ENCODE results near the gene IER3IP1. TPM values are rescaled to one million over a fixed set of nuclear protein-coding genes. Genes with fewer than 3 reads are reported as not detected.

The IER3IP1 gene
- total RNA-seq, 1 donor from 2014 or later, result 8.8 TPM

DNA sequence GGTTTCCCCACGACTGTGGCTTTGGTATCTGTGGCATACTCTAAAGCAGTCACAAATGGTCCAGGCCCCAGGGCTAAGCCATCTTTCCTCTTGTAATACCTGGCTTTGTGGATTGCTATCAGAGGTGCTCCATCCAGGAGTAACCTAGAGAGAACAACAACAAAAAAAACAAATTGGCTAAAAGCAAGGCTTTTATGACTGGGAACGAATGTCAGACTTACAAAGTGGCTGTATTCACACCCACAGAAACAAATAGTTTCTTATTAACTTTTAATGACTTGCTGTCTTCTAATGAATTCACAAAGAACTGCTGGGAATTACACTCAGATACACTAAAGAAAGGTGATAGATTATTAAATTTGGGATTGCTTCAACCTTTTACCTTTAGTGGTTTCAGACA, 61.0 kb downstream of the IER3IP1 start:
- Mint-ChIP-seq H3K36me3 (ENCODE audit: low read depth) (peaks cover 73% of the 10 kb centered on the region), H3K4me1 (no peaks in the 10 kb centered on the region), H3K27ac (no peak overlapping the region), H3K9me3 (no peaks in the 10 kb centered on the region), H3K27me3 (no peaks in the 10 kb centered on the region), H3K4me3 (no peak overlapping the region)
- intact Hi-C loops (cut with micrococcal nuclease), result no loop called here
- DNase-seq (no peak), ATAC-seq (ENCODE audit: low read depth) (no peak)
- TF ChIP-seq, protein P1, sequence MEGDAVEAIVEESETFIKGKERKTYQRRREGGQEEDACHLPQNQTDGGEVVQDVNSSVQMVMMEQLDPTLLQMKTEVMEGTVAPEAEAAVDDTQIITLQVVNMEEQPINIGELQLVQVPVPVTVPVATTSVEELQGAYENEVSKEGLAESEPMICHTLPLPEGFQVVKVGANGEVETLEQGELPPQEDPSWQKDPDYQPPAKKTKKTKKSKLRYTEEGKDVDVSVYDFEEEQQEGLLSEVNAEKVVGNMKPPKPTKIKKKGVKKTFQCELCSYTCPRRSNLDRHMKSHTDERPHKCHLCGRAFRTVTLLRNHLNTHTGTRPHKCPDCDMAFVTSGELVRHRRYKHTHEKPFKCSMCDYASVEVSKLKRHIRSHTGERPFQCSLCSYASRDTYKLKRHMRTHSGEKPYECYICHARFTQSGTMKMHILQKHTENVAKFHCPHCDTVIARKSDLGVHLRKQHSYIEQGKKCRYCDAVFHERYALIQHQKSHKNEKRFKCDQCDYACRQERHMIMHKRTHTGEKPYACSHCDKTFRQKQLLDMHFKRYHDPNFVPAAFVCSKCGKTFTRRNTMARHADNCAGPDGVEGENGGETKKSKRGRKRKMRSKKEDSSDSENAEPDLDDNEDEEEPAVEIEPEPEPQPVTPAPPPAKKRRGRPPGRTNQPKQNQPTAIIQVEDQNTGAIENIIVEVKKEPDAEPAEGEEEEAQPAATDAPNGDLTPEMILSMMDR (IDR thresholded peaks at IDR 0.05), result no peak
- ChIA-PET CTCF (no interaction called here), POLR2A (no interaction called here)

DNA sequence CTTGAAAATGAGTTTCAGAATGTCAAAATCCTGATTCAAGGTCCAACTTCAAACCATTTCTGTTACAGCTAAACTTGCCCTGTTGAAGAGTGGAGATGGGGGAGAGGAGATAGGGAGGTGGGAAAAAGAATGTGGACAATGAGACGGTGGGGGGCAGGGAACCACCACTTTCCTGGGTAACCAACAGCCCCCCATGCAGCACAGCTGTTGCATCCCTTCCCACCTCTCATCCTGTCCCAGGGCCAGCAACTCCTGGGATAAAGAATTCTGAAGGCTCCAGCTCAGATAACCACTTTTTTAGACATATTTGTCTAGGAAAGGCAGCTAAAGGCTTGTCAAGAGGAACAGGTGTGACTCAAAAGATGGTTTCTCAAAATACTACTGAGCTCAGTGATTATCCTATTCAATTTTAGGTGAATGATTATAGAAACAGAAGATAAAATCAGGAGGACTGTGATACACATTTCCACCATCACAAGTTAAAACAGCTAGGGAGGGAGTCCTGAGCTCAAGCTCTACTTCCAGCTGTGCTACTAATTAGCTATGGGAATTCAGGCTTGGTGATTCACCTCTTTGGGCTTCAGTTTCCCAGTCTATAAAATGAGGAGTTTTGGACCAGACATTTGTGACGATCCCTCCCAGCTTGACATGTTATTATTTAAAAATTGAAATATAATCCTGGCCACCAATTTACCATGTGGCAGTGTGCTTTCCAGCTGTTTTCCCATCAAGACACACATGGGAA, 62.2 kb downstream of the IER3IP1 start:
- DNase-seq (no peak), ATAC-seq (ENCODE audit: low read depth) (no peak)
- Mint-ChIP-seq H3K27ac (no peak overlapping the region), H3K4me3 (no peak overlapping the region), H3K9me3 (no peaks in the 10 kb centered on the region), H3K36me3 (ENCODE audit: low read depth) (peaks cover 74% of the 10 kb centered on the region), H3K27me3 (no peaks in the 10 kb centered on the region), H3K4me1 (no peaks in the 10 kb centered on the region)
- intact Hi-C loops (cut with micrococcal nuclease), result no loop called here
- TF ChIP-seq, protein P1 (IDR thresholded peaks at IDR 0.05), result no peak
- ChIA-PET POLR2A (no interaction called here), CTCF (no interaction called here)

DNA sequence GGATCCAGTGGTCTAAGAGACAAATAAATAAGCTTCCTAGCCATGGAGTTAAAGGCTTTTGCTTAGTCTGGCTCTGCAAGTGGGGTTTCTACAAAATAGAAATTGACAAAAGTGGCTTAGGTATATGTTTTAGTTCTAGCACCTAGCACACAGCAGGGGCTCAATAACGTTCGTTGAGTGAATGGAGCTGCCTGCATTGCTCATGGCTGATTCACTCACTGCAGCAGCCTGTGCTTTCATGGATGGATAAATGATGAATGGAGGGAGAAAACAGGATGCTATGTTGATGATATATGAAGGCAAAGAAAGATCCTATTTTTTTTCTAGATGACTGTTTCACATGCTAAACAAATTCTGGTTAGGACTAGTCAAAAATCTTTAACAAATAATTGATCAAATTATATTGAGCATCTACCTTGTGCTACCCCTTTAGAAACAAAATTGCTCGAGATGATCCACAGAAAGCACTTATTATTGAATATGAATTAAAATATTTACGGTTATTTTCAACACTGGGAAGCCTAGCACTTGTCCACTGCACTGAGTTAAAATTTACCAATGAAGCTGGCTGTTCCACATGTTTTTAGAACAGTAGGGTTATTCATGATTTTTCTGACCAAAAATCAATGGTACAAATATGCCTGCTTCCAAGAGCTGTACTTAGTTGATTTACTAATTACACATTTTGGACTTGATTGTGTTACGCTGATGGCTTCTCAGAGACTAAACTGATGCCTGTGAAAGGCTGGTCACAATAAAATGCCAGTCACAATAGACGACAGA, 65.5 kb downstream of the IER3IP1 start:
- POLR2A ChIA-PET, result no interaction called here
- Mint-ChIP-seq H3K4me3 (no peak overlapping the region), H3K27me3 (no peaks in the 10 kb centered on the region), H3K36me3 (ENCODE audit: low read depth) (peaks cover 84% of the 10 kb centered on the region), H3K9me3 (no peaks in the 10 kb centered on the region), H3K4me1 (no peaks in the 10 kb centered on the region), H3K27ac (no peak overlapping the region)
- TF ChIP-seq, protein P1 (IDR thresholded peaks at IDR 0.05), result no peak
- intact Hi-C loops (cut with micrococcal nuclease), result no loop called here
- DNase-seq, result no peak
- ATAC-seq (ENCODE audit: low read depth), result no peak
- CTCF ChIA-PET, result interaction anchor here (1.5 to 1.6 kb wide), 2 partner anchors 11 to 94 kb away, joined by 3 to 5 read pairs; no protein-coding TSS in a partner anchor

DNA sequence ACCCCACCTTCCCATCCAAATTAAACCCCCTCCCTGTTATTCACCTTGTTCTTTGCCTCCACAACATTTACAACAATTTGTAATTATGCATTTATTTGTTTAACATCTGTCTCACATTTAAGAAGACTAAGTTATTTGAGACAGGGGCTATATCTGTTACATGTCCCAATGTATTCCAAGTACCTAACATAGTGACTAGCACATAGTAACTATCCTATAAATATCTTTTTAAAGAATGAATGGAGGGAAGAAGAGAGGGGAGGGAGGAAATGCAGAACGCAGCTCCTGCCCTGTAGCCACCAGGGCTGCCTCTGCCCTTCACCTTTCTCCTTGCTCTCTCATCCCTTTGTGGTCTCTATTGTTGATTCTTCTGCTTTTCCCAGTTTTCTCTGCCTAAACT, 66.4 kb downstream of the IER3IP1 start:
- Mint-ChIP-seq H3K27ac (no peak overlapping the region), H3K4me3 (no peak overlapping the region), H3K36me3 (ENCODE audit: low read depth) (peaks cover 80% of the 10 kb centered on the region), H3K4me1 (no peaks in the 10 kb centered on the region), H3K27me3 (no peaks in the 10 kb centered on the region), H3K9me3 (no peaks in the 10 kb centered on the region)
- intact Hi-C loops (cut with micrococcal nuclease), result no loop called here
- TF ChIP-seq, protein P1 (IDR thresholded peaks at IDR 0.05), result no peak
- ChIA-PET POLR2A (no interaction called here), CTCF (no interaction called here)
- ATAC-seq (ENCODE audit: low read depth) (no peak), DNase-seq (no peak)

DNA sequence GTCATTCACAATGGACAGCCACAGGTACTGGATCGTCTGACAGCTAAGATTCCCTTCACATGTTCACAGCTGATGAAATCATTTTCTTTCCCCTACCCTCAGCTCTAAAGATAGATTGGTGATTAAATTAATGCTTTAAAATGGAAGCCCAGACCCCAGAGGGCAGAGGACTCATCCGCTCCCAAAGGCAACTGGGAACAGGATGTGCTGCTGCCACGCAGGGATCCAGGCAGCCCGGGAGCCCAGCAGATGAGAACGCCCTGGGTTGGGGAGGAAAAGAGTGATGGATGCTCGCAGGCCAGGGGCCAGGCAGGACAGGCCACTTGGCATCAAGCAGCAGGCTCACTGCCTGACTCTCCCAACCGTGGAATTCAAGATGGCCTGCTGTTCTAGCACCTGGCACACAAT, 67.2 kb downstream of the IER3IP1 start:
- TF ChIP-seq, protein P1 (IDR thresholded peaks at IDR 0.05), result no peak
- CTCF ChIA-PET, result no interaction called here
- H3K36me3 Mint-ChIP-seq (ENCODE audit: low read depth), result peaks cover 79% of the 10 kb centered on the region
- no peak overlapping the region for H3K27ac Mint-ChIP-seq
- H3K9me3 Mint-ChIP-seq, result no peaks in the 10 kb centered on the region
- DNase-seq, result no peak
- no peak for ATAC-seq (ENCODE audit: low read depth)
- H3K4me1 Mint-ChIP-seq, result no peaks in the 10 kb centered on the region
- H3K4me3 Mint-ChIP-seq, result no peak overlapping the region
- intact Hi-C loops (cut with micrococcal nuclease), result no loop called here
- POLR2A ChIA-PET, result no interaction called here
- H3K27me3 Mint-ChIP-seq, result no peaks in the 10 kb centered on the region
